NCI-H146 (cell line): ENCODE measurements around the gene STEEP1.
"Not testable (repeated sequence)": the region's sequence is repeated elsewhere in the genome, so short reads cannot be mapped to it uniquely, and the experiment has no call there.

Source experiments
- DNase-seq: peaks from one replicate; lab custom pipeline; 2025; lab: John Stamatoyannopoulos, UW

Gene STEEP1

GRCh38 chrX:119529345-119530276, 35.6 kb downstream of the STEEP1 start:
- DNase-seq: no peak

GRCh38 chrX:119523664-119524184, 41.5 kb downstream of the STEEP1 start:
- no peak for DNase-seq

- no peak for DNase-seq
These were observed 44.0 kb downstream of the STEEP1 start for GRCh38 chrX:119521246-119521645.

GRCh38 chrX:119518371-119518770, 46.8 kb downstream of the STEEP1 start:
- DNase-seq: no peak

GRCh38 chrX:119516157-119516702, 49.0 kb downstream of the STEEP1 start:
- peak; percentile 55 for DNase-seq

- DNase-seq: peak; percentile 82
These were observed 52.9 kb downstream of the STEEP1 start for GRCh38 chrX:119512146-119512800.

GRCh38 chrX:119507206-119507605, 58.0 kb downstream of the STEEP1 start:
- DNase-seq: no peak

GRCh38 chrX:119505945-119506344, 59.3 kb downstream of the STEEP1 start:
- DNase-seq: no peak

- not testable (repeated sequence) for DNase-seq
These were observed 60.1 kb downstream of the STEEP1 start for GRCh38 chrX:119505145-119505544.

GRCh38 chrX:119503484-119503861, 61.7 kb downstream of the STEEP1 start:
- DNase-seq: no peak

GRCh38 chrX:119502727-119503483, 62.3 kb downstream of the STEEP1 start:
- DNase-seq: no peak

- DNase-seq: no peak
These were observed 63.6 kb downstream of the STEEP1 start for GRCh38 chrX:119501511-119502148.

GRCh38 chrX:119500061-119500800, 65.0 kb downstream of the STEEP1 start:
- DNase-seq: no peak

- DNase-seq: no peak
These were observed 68.0 kb downstream of the STEEP1 start for GRCh38 chrX:119497185-119497584.

GRCh38 chrX:119495734-119496726, 69.2 kb downstream of the STEEP1 start:
- DNase-seq: no peak

- DNase-seq: not testable (repeated sequence)
These were observed 71.2 kb downstream of the STEEP1 start for GRCh38 chrX:119493851-119494495.

GRCh38 chrX:119492463-119492862, 72.7 kb downstream of the STEEP1 start:
- DNase-seq: no peak

GRCh38 chrX:119489212-119490074, 75.8 kb downstream of the STEEP1 start:
- no peak for DNase-seq
